Trophoblast cell (in vitro differentiated cells and primary cell): ENCODE results near the gene SMIM44. TPM values are rescaled to one million over a fixed set of nuclear protein-coding genes. Genes with fewer than 3 reads are reported as not detected.

Source experiments
- DNase-seq, 2 donors: peaks; one replicate each; pipeline ENCODE4 v3.0.0-alpha.2; 2016
- H2AFZ ChIP-seq: 2 replicates; pipeline ENCODE4 v1.6.1; 2013; ENCODE audit warnings: low read length, moderate library complexity, mild to moderate bottlenecking; ENCODE audit not compliant: insufficient read depth, poor library complexity
- H2AK5ac ChIP-seq: 2 replicates; pipeline ENCODE4 v1.6.1; 2013; ENCODE audit warnings: mild to moderate bottlenecking, low read length
- H2BK120ac ChIP-seq: 2 replicates; pipeline ENCODE4 v1.6.1; 2013; ENCODE audit warnings: low read length, mild to moderate bottlenecking, moderate library complexity; ENCODE audit not compliant: insufficient read depth, poor library complexity
- H2BK12ac ChIP-seq: 2 replicates; pipeline ENCODE4 v1.6.1; 2013; ENCODE audit warnings: mild to moderate bottlenecking, low read length, moderate library complexity
- H2BK5ac ChIP-seq: 2 replicates; pipeline ENCODE4 v1.6.1; 2013; ENCODE audit warnings: low read length, low read depth, moderate library complexity, mild to moderate bottlenecking; ENCODE audit not compliant: poor library complexity
- H3K14ac ChIP-seq: 2 replicates; pipeline ENCODE4 v1.6.1; 2013; ENCODE audit warnings: mild to moderate bottlenecking, low read length
- H3K18ac ChIP-seq: 2 replicates; pipeline ENCODE4 v1.6.1; 2013; ENCODE audit warnings: mild to moderate bottlenecking, low read length
- H3K23ac ChIP-seq: 2 replicates; pipeline ENCODE4 v1.6.1; 2013; ENCODE audit warnings: low read length
- H3K27ac ChIP-seq: 2 replicates; pipeline ENCODE4 v1.5.1; 2013; ENCODE audit warnings: low read depth, mild to moderate bottlenecking, inconsistent platforms, low read length, moderate library complexity
- H3K27me3 ChIP-seq: 2 replicates; pipeline ENCODE4 v1.6.1; 2013; ENCODE audit warnings: inconsistent platforms, mild to moderate bottlenecking, low read length, moderate library complexity; ENCODE audit not compliant: insufficient read depth
- H3K36me3 ChIP-seq, 2 experiments: 1 replicate in 1 of 2; 2 replicates in 1 of 2; pipeline ENCODE4 v1.6.1; 2013; ENCODE audit warnings: low read length in 2 of 2, mild to moderate bottlenecking in 2 of 2, moderate library complexity in 1 of 2; ENCODE audit not compliant: insufficient read depth in 2 of 2, control insufficient read depth in 1 of 2
- H3K4ac ChIP-seq: 2 replicates; pipeline ENCODE4 v1.6.1; 2013; ENCODE audit warnings: low read depth, mild to moderate bottlenecking, low read length, moderate library complexity
- H3K4me1 ChIP-seq, 2 experiments: 1 replicate in 1 of 2; 2 replicates in 1 of 2; pipeline ENCODE4 v1.6.1; 2013; ENCODE audit warnings: low read length in 2 of 2, mild to moderate bottlenecking in 2 of 2, moderate library complexity in 1 of 2; ENCODE audit not compliant: insufficient read depth in 2 of 2, control insufficient read depth in 1 of 2
- H3K4me2 ChIP-seq: 2 replicates; pipeline ENCODE4 v1.6.1; 2013; ENCODE audit warnings: inconsistent platforms, mild to moderate bottlenecking, low read length, moderate library complexity
- H3K4me3 ChIP-seq: 2 replicates; pipeline ENCODE4 v1.5.1; 2013; ENCODE audit warnings: mild to moderate bottlenecking, low read depth, low read length, inconsistent platforms
- H3K79me1 ChIP-seq: one replicate; pipeline ENCODE4 v1.6.1; 2013; ENCODE audit warnings: low read length
- H3K79me2 ChIP-seq: 2 replicates; pipeline ENCODE4 v1.6.1; 2013; ENCODE audit warnings: low read length, mild to moderate bottlenecking; ENCODE audit not compliant: control insufficient read depth, insufficient read depth, poor library complexity
- H3K9ac ChIP-seq: 2 replicates; pipeline ENCODE4 v1.6.1; 2013; ENCODE audit warnings: mild to moderate bottlenecking, low read length
- H3K9me3 ChIP-seq: 2 replicates; pipeline ENCODE4 v1.6.1; 2013; ENCODE audit warnings: low read depth, mild to moderate bottlenecking, control low read depth, inconsistent platforms, low read length; ENCODE audit not compliant: insufficient read depth
- H4K12ac ChIP-seq: 2 replicates; pipeline ENCODE4 v1.6.1; 2013; ENCODE audit warnings: low read depth, mild to moderate bottlenecking, low read length, moderate library complexity
- H4K8ac ChIP-seq: 2 replicates; pipeline ENCODE4 v1.6.1; 2013; ENCODE audit warnings: low read depth, mild to moderate bottlenecking, low read length, moderate library complexity
- H4K91ac ChIP-seq: one replicate; pipeline ENCODE4 v1.6.1; 2013; ENCODE audit warnings: low read depth, mild to moderate bottlenecking, low read length, moderate library complexity
- WGBS: extraction: QIAGEN DNeasy Blood & Tissue Kit; methylation state at CpG from one replicate; pipeline ENCODE4 v1.1.7; 2013; ENCODE audit warnings: missing lambda C conversion rate; ENCODE audit not compliant: insufficient read length, insufficient coverage; ENCODE audit errors: extremely low coverage; 5-methylcytosine and 5-hydroxymethylcytosine counted together
- polyA plus RNA-seq: library from polyadenylated mRNA; stranded (reverse); fragments of 200-250 nt; gene quantifications from 2 replicates; pipeline ENCODE4 v1.2.3, GENCODE V29; 2013

The SMIM44 gene
- not detected in 2 replicates for polyA plus RNA-seq

GRCh38 chr19:3483226-3483628 is at the start of gene SMIM44:
SMIM44 (minus strand) TSS chr19:3483441; CDS start chr19:3483403, 38 bp downstream.
- H3K4me1 ChIP-seq, result no peaks in the 10 kb centered on the region
- H4K12ac ChIP-seq, result no peak within 1 kb of the TSS
- H3K18ac ChIP-seq, result no peak within 1 kb of the TSS
- no CpG with 5 or more reads among the region's 33 CpGs for WGBS
- H2BK120ac ChIP-seq, result no peak within 1 kb of the TSS
- H3K79me2 ChIP-seq, result no peaks in the 10 kb centered on the region
- H3K23ac ChIP-seq, result no peak within 1 kb of the TSS
- no peak within 1 kb of the TSS for H2AFZ ChIP-seq
- no peak within 1 kb of the TSS for H3K27ac ChIP-seq
- H2AK5ac ChIP-seq, result no peak within 1 kb of the TSS
- H3K27me3 ChIP-seq, result no peaks in the 10 kb centered on the region
- DNase-seq, result no peak
- no peak within 1 kb of the TSS for H2BK12ac ChIP-seq
- no peaks in the 10 kb centered on the region for H3K79me1 ChIP-seq
- no peak within 1 kb of the TSS for H3K4ac ChIP-seq
- peaks cover 4% of the 10 kb centered on the region for H3K9me3 ChIP-seq
- no peak within 1 kb of the TSS for H3K4me2 ChIP-seq
- H3K4me3 ChIP-seq, result no peak within 1 kb of the TSS
- no peaks in the 10 kb centered on the region for H3K36me3 ChIP-seq
- no peak within 1 kb of the TSS for H4K8ac ChIP-seq
- H2BK5ac ChIP-seq, result no peak within 1 kb of the TSS
- no peak within 1 kb of the TSS for H4K91ac ChIP-seq
- H3K14ac ChIP-seq, result no peak within 1 kb of the TSS
- H3K9ac ChIP-seq, result no peak within 1 kb of the TSS

GRCh38 chr19:3533033-3533432 is 49.8 kb upstream of the SMIM44 start:
- no CpG with 5 or more reads among the region's 17 CpGs for WGBS
- no peak overlapping the region for H3K9ac ChIP-seq
- H3K27ac ChIP-seq, result no peak overlapping the region
- H3K14ac ChIP-seq, result no peak overlapping the region
- H3K79me2 ChIP-seq, result no peaks in the 10 kb centered on the region
- H2AK5ac ChIP-seq, result no peak overlapping the region
- H3K18ac ChIP-seq, result no peak overlapping the region
- no peak overlapping the region for H2BK5ac ChIP-seq
- H3K4ac ChIP-seq, result no peak overlapping the region
- no peak overlapping the region for H2BK120ac ChIP-seq
- no peak overlapping the region for H4K91ac ChIP-seq
- no peak overlapping the region for H4K12ac ChIP-seq
- H3K27me3 ChIP-seq, result no peaks in the 10 kb centered on the region
- no peaks in the 10 kb centered on the region for H3K9me3 ChIP-seq
- H2BK12ac ChIP-seq, result no peak overlapping the region
- no peak for DNase-seq
- peaks cover 0 to 6% of the 10 kb centered on the region in 2 experiments for H3K4me1 ChIP-seq
- no peak overlapping the region for H4K8ac ChIP-seq
- no peak overlapping the region for H2AFZ ChIP-seq
- no peaks in the 10 kb centered on the region for H3K79me1 ChIP-seq
- peaks cover 79 to 87% of the 10 kb centered on the region in 2 experiments for H3K36me3 ChIP-seq
- H3K4me3 ChIP-seq, result no peak overlapping the region
- H3K23ac ChIP-seq, result no peak overlapping the region
- no peak overlapping the region for H3K4me2 ChIP-seq

DNA sequence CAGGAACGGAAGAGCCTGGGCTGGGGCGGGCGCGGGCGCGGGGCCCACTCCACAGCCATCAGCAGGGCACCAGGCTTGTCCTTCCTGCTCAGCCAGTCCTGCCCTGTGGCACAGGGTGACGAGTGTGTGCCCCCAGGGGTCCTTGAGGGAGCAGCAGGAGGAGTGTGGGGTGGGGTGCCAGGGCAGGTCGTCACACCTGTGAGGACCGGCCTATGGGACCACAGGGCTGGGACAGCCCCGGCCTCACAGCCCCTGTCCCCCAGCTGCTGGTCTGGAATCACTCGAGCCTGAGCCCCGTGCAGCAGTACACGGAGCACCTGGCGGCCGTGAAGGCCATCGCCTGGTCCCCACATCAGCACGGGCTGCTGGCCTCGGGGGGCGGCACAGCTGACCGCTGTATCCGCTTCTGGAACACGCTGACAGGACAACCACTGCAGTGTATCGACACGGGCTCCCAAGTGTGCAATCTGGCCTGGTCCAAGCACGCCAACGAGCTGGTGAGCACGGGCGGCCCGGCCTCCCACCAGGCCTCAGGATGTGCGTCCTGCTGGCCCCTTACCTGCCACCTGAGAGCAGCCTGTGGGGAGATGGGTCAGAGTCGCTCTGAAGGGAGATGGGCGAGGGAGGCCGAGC is 49.0 kb upstream of the SMIM44 start:
- H4K91ac ChIP-seq, result no peak overlapping the region
- no peak overlapping the region for H3K4me2 ChIP-seq
- no peak overlapping the region for H4K12ac ChIP-seq
- no peak overlapping the region for H3K4me3 ChIP-seq
- no peak overlapping the region for H3K9ac ChIP-seq
- no peak overlapping the region for H4K8ac ChIP-seq
- no peak overlapping the region for H2BK120ac ChIP-seq
- WGBS, result no CpG with 5 or more reads among the region's 33 CpGs
- H3K36me3 ChIP-seq, result peaks cover 84 to 91% of the 10 kb centered on the region in 2 experiments
- H3K14ac ChIP-seq, result no peak overlapping the region
- H3K27me3 ChIP-seq, result no peaks in the 10 kb centered on the region
- no peak overlapping the region for H2BK12ac ChIP-seq
- H3K4ac ChIP-seq, result no peak overlapping the region
- DNase-seq, result no peak
- H3K4me1 ChIP-seq, result peaks cover 0 to 6% of the 10 kb centered on the region in 2 experiments
- no peaks in the 10 kb centered on the region for H3K79me1 ChIP-seq
- no peak overlapping the region for H3K18ac ChIP-seq
- H3K9me3 ChIP-seq, result no peaks in the 10 kb centered on the region
- no peak overlapping the region for H2AFZ ChIP-seq
- no peak overlapping the region for H2BK5ac ChIP-seq
- no peak overlapping the region for H3K27ac ChIP-seq
- H3K23ac ChIP-seq, result no peak overlapping the region
- H3K79me2 ChIP-seq, result no peaks in the 10 kb centered on the region
- H2AK5ac ChIP-seq, result no peak overlapping the region

DNA sequence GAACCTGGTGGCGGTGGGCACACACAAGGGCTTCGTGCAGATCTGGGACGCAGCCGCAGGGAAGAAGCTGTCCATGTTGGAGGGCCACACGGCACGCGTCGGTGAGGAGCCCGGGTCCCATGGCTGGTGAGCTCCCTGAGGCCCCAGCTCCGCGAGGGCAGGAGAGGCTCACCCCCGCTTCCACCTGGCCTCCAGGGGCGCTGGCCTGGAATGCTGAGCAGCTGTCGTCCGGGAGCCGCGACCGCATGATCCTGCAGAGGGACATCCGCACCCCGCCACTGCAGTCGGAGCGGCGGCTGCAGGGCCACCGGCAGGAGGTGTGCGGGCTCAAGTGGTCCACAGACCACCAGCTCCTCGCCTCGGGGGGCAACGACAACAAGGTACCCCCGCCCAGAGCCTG is 48.5 kb upstream of the SMIM44 start:
- Histone ChIP-seq H3K27ac (no peak overlapping the region), H3K79me2 (no peaks in the 10 kb centered on the region), H3K4ac (no peak overlapping the region), H3K18ac (no peak overlapping the region), H3K36me3 (peaks cover 86 to 91% of the 10 kb centered on the region in 2 experiments), H3K4me2 (no peak overlapping the region), H3K4me1 (peaks cover 0 to under 1% of the 10 kb centered on the region in 2 experiments), H4K91ac (no peak overlapping the region), H2AFZ (no peak overlapping the region), H3K9me3 (no peaks in the 10 kb centered on the region), H2BK120ac (no peak overlapping the region), H3K14ac (no peak overlapping the region), H4K8ac (no peak overlapping the region), H3K23ac (no peak overlapping the region), H2BK12ac (no peak overlapping the region), H2AK5ac (no peak overlapping the region), H3K79me1 (no peaks in the 10 kb centered on the region), H3K4me3 (no peak overlapping the region), H3K9ac (no peak overlapping the region), H2BK5ac (no peak overlapping the region), H3K27me3 (no peaks in the 10 kb centered on the region), H4K12ac (no peak overlapping the region)
- no CpG with 5 or more reads among the region's 29 CpGs for WGBS
- no peak for DNase-seq
